ENCODE measurements around the gene PODXL2.
"Not testable (repeated sequence)": the region's sequence is repeated elsewhere in the genome, so short reads cannot be mapped to it uniquely, and the experiment has no call there.

PODXL2 gene

GRCh38 chr3:127692501-127693335 is 63.7 kb downstream of the PODXL2 start:
- FAIRE-seq, result no peak

GRCh38 chr3:127693336-127693843 is 64.4 kb downstream of the PODXL2 start:
- no peak for FAIRE-seq

GRCh38 chr3:127694467-127695215 is 65.7 kb downstream of the PODXL2 start:
- FAIRE-seq, result no peak

- peak; percentile 57 for FAIRE-seq
These were observed 68.7 kb downstream of the PODXL2 start for GRCh38 chr3:127697551-127698240.

- no peak for FAIRE-seq
These were observed 69.3 kb downstream of the PODXL2 start for GRCh38 chr3:127698286-127698685.

GRCh38 chr3:127698691-127699415 is 69.9 kb downstream of the PODXL2 start:
- FAIRE-seq, result no peak

GRCh38 chr3:127699416-127700300 is 70.7 kb downstream of the PODXL2 start:
- no peak for FAIRE-seq

- FAIRE-seq, result no peak
These were observed 71.4 kb downstream of the PODXL2 start for GRCh38 chr3:127700406-127700805.

GRCh38 chr3:127701280-127701911 is 72.4 kb downstream of the PODXL2 start:
- no peak for FAIRE-seq

- no peak for FAIRE-seq
These were observed 73.2 kb downstream of the PODXL2 start for GRCh38 chr3:127702151-127702578.

- FAIRE-seq, result not testable (repeated sequence)
These were observed 75.9 kb downstream of the PODXL2 start for GRCh38 chr3:127704840-127705239.

- FAIRE-seq, result no peak
These were observed 77.3 kb downstream of the PODXL2 start for GRCh38 chr3:127706312-127706711.

GRCh38 chr3:127706785-127707351 is 77.9 kb downstream of the PODXL2 start:
- no peak for FAIRE-seq

GRCh38 chr3:127707851-127708411 is 78.9 kb downstream of the PODXL2 start:
- no peak for FAIRE-seq

- FAIRE-seq, result no peak
These were observed 79.9 kb downstream of the PODXL2 start for GRCh38 chr3:127708837-127709236.

- FAIRE-seq, result no peak
These were observed 80.5 kb downstream of the PODXL2 start for GRCh38 chr3:127709320-127710060.

GRCh38 chr3:127710155-127710941 is 81.4 kb downstream of the PODXL2 start:
- FAIRE-seq, result no peak

GRCh38 chr3:127711021-127711695 is 82.2 kb downstream of the PODXL2 start:
- FAIRE-seq, result no peak
